GM12891 (cell line): Measurements from ENCODE around the gene POLA2.
A peak's percentile ranks its signal among the peaks of the same experiment; 100 is the strongest.

Experiments
- DNase-seq: peaks from one replicate; pipeline ENCODE4 v3.0.0; 2011; ENCODE audit warnings: low spot score; ENCODE audit not compliant: insufficient read length
- FAIRE-seq: peaks from 2 replicates; lab custom pipeline; 2011; peaks lifted over from hg19 to GRCh38; lab: Jason Lieb, UNC
- PAX5 ChIP-seq: IDR thresholded peaks from 2 replicates; pipeline ENCODE4 v1.6.1; 2011; ENCODE audit warnings: low read length, moderate library complexity, mild to moderate bottlenecking; ENCODE audit not compliant: insufficient read depth, severe bottlenecking
- POLR2A ChIP-seq: IDR thresholded peaks from 2 replicates; pipeline ENCODE4 v1.6.1; 2011; ENCODE audit warnings: low read depth, low read length, control low read depth
- POLR2AphosphoS5 ChIP-seq: IDR thresholded peaks from 2 replicates; pipeline ENCODE4 v1.6.1; 2011; ENCODE audit warnings: low read depth, low read length, control low read depth
- POU2F2 ChIP-seq: IDR thresholded peaks from 2 replicates; pipeline ENCODE4 v1.6.1; 2011; ENCODE audit warnings: low read depth, mild to moderate bottlenecking, control low read depth, low read length, moderate library complexity
- SPI1 ChIP-seq: IDR thresholded peaks from 2 replicates; pipeline ENCODE4 v1.6.1; 2011; ENCODE audit warnings: low read depth, low read length, control low read depth
- TAF1 ChIP-seq: IDR thresholded peaks from 2 replicates; pipeline ENCODE4 v1.6.1; 2011; ENCODE audit warnings: low read depth, low read length, control low read depth

POLA2 gene

GRCh38 chr11:65315204-65315865 is 53.6 kb downstream of the POLA2 start:
- TF ChIP-seq SPI1 = no peak
- no peak for TF ChIP-seq POU2F2
- TF ChIP-seq POLR2A = no peak
- no peak for TF ChIP-seq POLR2AphosphoS5
- no peak for TF ChIP-seq PAX5
- no peak for TF ChIP-seq TAF1
- FAIRE-seq (peak; percentile 59), DNase-seq (peak; percentile 86)

DNA sequence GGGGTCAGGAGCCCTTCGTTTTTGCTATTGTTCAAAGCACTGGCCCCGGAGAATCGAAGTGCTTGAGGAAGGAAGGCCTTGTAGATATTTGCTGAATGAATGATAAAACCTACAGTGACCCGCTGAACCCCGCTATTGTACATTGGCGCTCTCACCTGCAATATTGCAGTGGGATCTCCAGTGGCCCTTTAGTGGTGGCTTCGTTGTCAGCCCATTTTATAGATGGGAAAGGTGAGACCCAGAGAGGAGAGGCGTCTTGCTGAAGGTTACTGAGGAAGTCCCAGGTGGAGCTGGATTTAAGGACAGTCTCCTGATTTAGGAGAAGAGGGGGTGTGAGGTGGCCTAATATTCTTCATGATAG is 54.1 kb downstream of the POLA2 start:
- DNase-seq (no peak), FAIRE-seq (no peak)
- no peak for TF ChIP-seq TAF1
- no peak for TF ChIP-seq SPI1
- no peak for TF ChIP-seq POLR2AphosphoS5
- TF ChIP-seq POLR2A = no peak
- no peak for TF ChIP-seq POU2F2
- TF ChIP-seq PAX5 = no peak

GRCh38 chr11:65316227-65317024 is 54.7 kb downstream of the POLA2 start:
- FAIRE-seq (no peak), DNase-seq (no peak)
- TF ChIP-seq POLR2AphosphoS5 (no peak), SPI1 (no peak), TAF1 (no peak), POU2F2 (no peak), POLR2A (no peak)

GRCh38 chr11:65317025-65317786 is 55.4 kb downstream of the POLA2 start:
- FAIRE-seq (no peak), DNase-seq (no peak)
- TF ChIP-seq PAX5 (no peak), POLR2A (no peak), SPI1 (no peak)

- DNase-seq (no peak), FAIRE-seq (no peak)
- no peak for TF ChIP-seq POLR2AphosphoS5
Measured at GRCh38 chr11:65320386-65321075, 58.8 kb downstream of the POLA2 start.

DNA sequence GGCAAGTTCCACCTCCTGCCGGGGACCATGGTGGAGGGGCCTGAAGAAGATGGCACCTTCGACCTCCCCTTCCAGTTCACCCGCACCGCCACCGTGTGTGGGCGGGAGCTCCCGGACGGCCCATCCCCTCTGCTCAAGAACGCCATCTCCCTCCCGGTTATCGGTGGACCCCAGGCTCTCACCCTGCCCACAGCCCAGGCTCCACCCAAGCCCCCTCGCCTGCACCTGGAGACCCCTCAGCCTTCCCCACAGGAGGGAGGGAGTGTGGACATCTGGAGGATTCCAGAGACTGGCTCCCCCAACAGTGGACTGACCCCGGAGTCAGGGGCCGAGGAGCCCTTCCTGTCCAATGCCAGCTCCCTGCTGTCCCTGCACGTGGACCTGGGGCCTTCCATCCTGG is 59.3 kb downstream of the POLA2 start:
- DNase-seq (no peak), FAIRE-seq (no peak)
- no peak for TF ChIP-seq PAX5
- no peak for TF ChIP-seq SPI1
- no peak for TF ChIP-seq TAF1
- no peak for TF ChIP-seq POU2F2
- no peak for TF ChIP-seq POLR2AphosphoS5
- TF ChIP-seq POLR2A = no peak

GRCh38 chr11:65321828-65322485 is 60.2 kb downstream of the POLA2 start:
- no peak for TF ChIP-seq SPI1
- TF ChIP-seq POU2F2 = no peak
- TF ChIP-seq POLR2A = no peak
- TF ChIP-seq TAF1 = no peak
- TF ChIP-seq PAX5 = no peak
- TF ChIP-seq POLR2AphosphoS5 = no peak
- no peak for FAIRE-seq

DNA sequence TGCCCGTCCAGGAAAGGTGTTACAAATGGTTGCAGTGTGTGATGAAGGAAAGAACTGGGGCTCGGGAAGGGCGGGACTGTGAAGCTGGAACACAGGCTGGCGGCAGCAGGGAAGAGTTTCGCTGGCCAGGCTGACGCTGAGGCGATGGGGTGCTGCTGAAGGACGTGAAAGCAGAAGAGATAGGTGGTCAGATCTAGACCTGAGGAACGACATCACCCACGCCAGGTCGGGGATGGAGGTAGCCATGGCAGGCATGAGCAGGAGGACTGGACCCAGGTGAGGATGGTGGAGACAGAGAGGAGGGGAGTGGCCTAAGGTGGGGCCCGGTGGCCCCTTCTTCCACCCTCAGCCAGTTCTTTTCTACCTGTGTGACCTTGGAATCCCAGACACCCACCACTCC is 62.1 kb downstream of the POLA2 start:
- FAIRE-seq = no peak
- TF ChIP-seq SPI1 (no peak), POLR2AphosphoS5 (no peak), POLR2A (no peak), POU2F2 (no peak), PAX5 (no peak)
- no peak for DNase-seq

More at GRCh38 chr11:65321828-65322485, 60.2 kb downstream of the POLA2 start:
- no peak for DNase-seq
